GM21723 (cell line): ENCODE data around the gene PTPRN2.
"Not testable (repeated sequence)": the region's sequence is repeated elsewhere in the genome, so short reads cannot be mapped to it uniquely, and the experiment has no call there.

Source experiments
- ATAC-seq: cut with Tn5 transposase; IDR thresholded peaks from one replicate; pipeline ENCODE4 v1.9.1; 2021; ENCODE audit warnings: mild to moderate bottlenecking, moderate library complexity; ENCODE audit not compliant: unreplicated experiment

Gene PTPRN2

GRCh38 chr7:157905651-157906461 lies 681.8 kb downstream of the PTPRN2 start:
- ATAC-seq = no peak

- ATAC-seq = no peak
Measured at GRCh38 chr7:157904866-157905570, 682.6 kb downstream of the PTPRN2 start.

- ATAC-seq = no peak
Measured at GRCh38 chr7:157904211-157904865, 683.3 kb downstream of the PTPRN2 start.

- no peak for ATAC-seq
Measured at GRCh38 chr7:157903710-157904109, 683.9 kb downstream of the PTPRN2 start.

GRCh38 chr7:157903296-157903695 lies 684.3 kb downstream of the PTPRN2 start:
- ATAC-seq = no peak

GRCh38 chr7:157901816-157902610 lies 685.6 kb downstream of the PTPRN2 start:
- ATAC-seq = not testable (repeated sequence)

- no peak for ATAC-seq
Measured at GRCh38 chr7:157901166-157901565, 686.5 kb downstream of the PTPRN2 start.

- ATAC-seq = no peak
Measured at GRCh38 chr7:157900556-157900955, 687.1 kb downstream of the PTPRN2 start.

GRCh38 chr7:157900011-157900410 lies 687.6 kb downstream of the PTPRN2 start:
- ATAC-seq = no peak

- ATAC-seq = no peak
Measured at GRCh38 chr7:157898802-157899505, 688.7 kb downstream of the PTPRN2 start.

GRCh38 chr7:157898261-157898660 lies 689.4 kb downstream of the PTPRN2 start:
- ATAC-seq = no peak

GRCh38 chr7:157897681-157898080 lies 689.9 kb downstream of the PTPRN2 start:
- ATAC-seq = no peak

GRCh38 chr7:157896774-157897555 lies 690.7 kb downstream of the PTPRN2 start:
- ATAC-seq = no peak

GRCh38 chr7:157896376-157896675 lies 691.3 kb downstream of the PTPRN2 start:
- ATAC-seq = not testable (repeated sequence)

- no peak for ATAC-seq
Measured at GRCh38 chr7:157895520-157896375, 691.9 kb downstream of the PTPRN2 start.

GRCh38 chr7:157895098-157895497 lies 692.5 kb downstream of the PTPRN2 start:
- ATAC-seq = not testable (repeated sequence)

- ATAC-seq = no peak
Measured at GRCh38 chr7:157893535-157894044, 694.0 kb downstream of the PTPRN2 start.

GRCh38 chr7:157892751-157893523 lies 694.7 kb downstream of the PTPRN2 start:
- ATAC-seq = no peak
